Parathyroid adenoma (tissue), 2 donors: ENCODE measurements around the gene ROBO1.

ENCODE experiments used
- H2AFZ ChIP-seq: fragments of 300-600 bp; sonication (generic); one replicate; pipeline ENCODE4 v1.7.0; 2017; ENCODE audit warnings: antibody characterized with exemption, mild to moderate bottlenecking
- H3K27ac ChIP-seq: fragments of 300-600 bp; sonication (generic); one replicate; pipeline ENCODE4 v1.7.0; 2017
- H3K27me3 ChIP-seq: fragments of 300-600 bp; sonication (generic); one replicate; pipeline ENCODE4 v1.7.0; 2017; ENCODE audit warnings: low read length; ENCODE audit not compliant: control insufficient read depth, insufficient read depth
- H3K36me3 ChIP-seq: fragments of 300-600 bp; sonication (generic); one replicate; pipeline ENCODE4 v1.7.0; 2017; ENCODE audit warnings: low read length; ENCODE audit not compliant: control insufficient read depth, insufficient read depth
- H3K4me1 ChIP-seq: fragments of 300-600 bp; sonication (generic); one replicate; pipeline ENCODE4 v1.7.0; 2017; ENCODE audit warnings: control low read depth
- H3K4me2 ChIP-seq: fragments of 300-600 bp; sonication (generic); one replicate; pipeline ENCODE4 v1.7.0; 2017; ENCODE audit warnings: low read length
- H3K4me3 ChIP-seq: fragments of 300-600 bp; sonication (generic); one replicate; pipeline ENCODE4 v1.7.0; 2017; ENCODE audit warnings: low read depth, low read length
- H3K79me2 ChIP-seq: fragments of 300-600 bp; sonication (generic); one replicate; pipeline ENCODE4 v1.7.0; 2017; ENCODE audit warnings: control low read depth
- H3K9ac ChIP-seq: fragments of 300-600 bp; sonication (generic); one replicate; pipeline ENCODE4 v1.7.0; 2017; ENCODE audit warnings: mild to moderate bottlenecking
- H3K9me3 ChIP-seq: fragments of 300-600 bp; sonication (generic); one replicate; pipeline ENCODE4 v1.7.0; 2017; ENCODE audit warnings: low read length; ENCODE audit not compliant: control insufficient read depth
- CTCF ChIP-seq: fragments of 300-600 bp; sonication (generic); IDR thresholded peaks from one replicate; pipeline ENCODE4 v1.7.0; 2017; ENCODE audit warnings: antibody characterized with exemption, mild to moderate bottlenecking
- donor health status: primary hyperparathyroidism.

ROBO1 gene

GRCh38 chr3:79211586-79212359, 556.0 kb downstream of the ROBO1 start:
- Histone ChIP-seq H3K4me2 (no peak overlapping the region), H3K27me3 (no peaks in the 10 kb centered on the region), H3K4me3 (no peak overlapping the region), H3K9me3 (no peaks in the 10 kb centered on the region), H3K36me3 (no peaks in the 10 kb centered on the region), H3K27ac (no peak overlapping the region), H2AFZ (no peak overlapping the region), H3K79me2 (no peaks in the 10 kb centered on the region), H3K9ac (no peak overlapping the region), H3K4me1 (no peaks in the 10 kb centered on the region)
- no peak for TF ChIP-seq CTCF

- Histone ChIP-seq H2AFZ (no peak overlapping the region), H3K27me3 (no peaks in the 10 kb centered on the region), H3K79me2 (no peaks in the 10 kb centered on the region), H3K4me3 (no peak overlapping the region), H3K9me3 (no peaks in the 10 kb centered on the region), H3K27ac (no peak overlapping the region), H3K4me2 (no peak overlapping the region), H3K36me3 (no peaks in the 10 kb centered on the region), H3K9ac (no peak overlapping the region), H3K4me1 (no peaks in the 10 kb centered on the region)
- TF ChIP-seq CTCF, result no peak
Measured at GRCh38 chr3:79204351-79204750, 563.4 kb downstream of the ROBO1 start.

GRCh38 chr3:79203144-79203519, 564.7 kb downstream of the ROBO1 start:
- H3K79me2 ChIP-seq, result no peaks in the 10 kb centered on the region
- H3K4me3 ChIP-seq, result no peak overlapping the region
- no peaks in the 10 kb centered on the region for H3K9me3 ChIP-seq
- TF ChIP-seq CTCF, result no peak
- no peak overlapping the region for H3K27ac ChIP-seq
- H3K4me2 ChIP-seq, result no peak overlapping the region
- H3K36me3 ChIP-seq, result no peaks in the 10 kb centered on the region
- H3K27me3 ChIP-seq, result no peaks in the 10 kb centered on the region
- H2AFZ ChIP-seq, result no peak overlapping the region
- no peaks in the 10 kb centered on the region for H3K4me1 ChIP-seq
- H3K9ac ChIP-seq, result no peak overlapping the region

GRCh38 chr3:79202471-79203143, 565.2 kb downstream of the ROBO1 start:
- Histone ChIP-seq H3K79me2 (no peaks in the 10 kb centered on the region), H3K4me3 (no peak overlapping the region), H3K4me1 (no peaks in the 10 kb centered on the region), H2AFZ (no peak overlapping the region), H3K9me3 (no peaks in the 10 kb centered on the region), H3K4me2 (no peak overlapping the region), H3K36me3 (no peaks in the 10 kb centered on the region), H3K9ac (no peak overlapping the region), H3K27ac (no peak overlapping the region), H3K27me3 (no peaks in the 10 kb centered on the region)
- no peak for TF ChIP-seq CTCF
